OCI-LY1 (cell line): Measurements from ENCODE around the gene SHC1.

Experiments
- EZH2 ChIP-seq: fragments of 200-600 bp; sonication (generic), shearing (Covaris generic); IDR thresholded peaks from 2 replicates; pipeline ENCODE4 v1.8.0; 2017; ENCODE audit warnings: borderline replicate concordance, mixed run types, mild to moderate bottlenecking, antibody characterized with exemption, low read length, moderate library complexity, mixed read lengths
- TF ChIP-seq, protein P1 (sequence below): fragments of 200-600 bp; sonication (generic), shearing (Covaris generic); IDR thresholded peaks from 2 replicates; pipeline ENCODE4 v1.5.1; 2017; ENCODE audit warnings: mild to moderate bottlenecking, antibody characterized with exemption, low read length, moderate library complexity, mixed read lengths

DNA sequence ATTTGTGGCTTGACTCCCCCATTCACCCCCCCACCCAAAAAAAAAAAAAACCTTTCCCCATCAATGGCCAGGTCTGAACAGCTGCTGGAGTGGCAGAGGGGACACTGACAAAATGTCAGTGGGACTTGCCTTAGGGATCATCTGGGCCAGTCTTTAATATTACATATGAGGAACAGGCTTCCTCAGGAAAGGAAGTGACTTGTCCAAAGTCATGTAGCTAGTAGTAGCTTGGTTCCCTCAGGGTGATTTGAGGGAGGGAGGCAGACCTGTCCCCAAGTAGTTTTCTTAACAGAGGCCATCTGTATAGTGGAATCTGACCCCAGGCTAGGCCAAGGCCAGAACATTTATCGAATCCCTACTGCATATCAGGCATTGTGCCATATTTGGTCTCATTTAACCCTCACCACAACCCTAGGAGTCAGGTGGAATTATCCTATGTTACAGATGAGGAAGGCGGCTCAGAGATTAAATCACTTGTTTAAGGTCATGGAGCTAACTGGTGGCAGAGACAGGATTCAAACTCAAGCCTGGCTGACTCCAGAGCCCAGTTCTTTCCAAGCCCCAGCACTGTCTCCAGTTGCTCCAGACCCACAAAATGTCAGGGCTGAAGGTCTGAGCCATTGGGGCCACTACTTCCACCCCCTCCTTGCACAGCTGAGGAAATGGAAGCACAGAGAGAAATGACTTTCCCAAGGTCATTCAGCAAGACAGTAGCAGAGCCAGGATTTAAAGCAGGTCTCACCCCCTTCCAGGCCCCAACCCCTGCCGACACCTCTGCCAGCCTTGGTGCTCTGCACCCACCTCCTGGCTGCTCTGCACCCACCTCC, 42.4 kb upstream of the SHC1 start:
- TF ChIP-seq, protein P1, sequence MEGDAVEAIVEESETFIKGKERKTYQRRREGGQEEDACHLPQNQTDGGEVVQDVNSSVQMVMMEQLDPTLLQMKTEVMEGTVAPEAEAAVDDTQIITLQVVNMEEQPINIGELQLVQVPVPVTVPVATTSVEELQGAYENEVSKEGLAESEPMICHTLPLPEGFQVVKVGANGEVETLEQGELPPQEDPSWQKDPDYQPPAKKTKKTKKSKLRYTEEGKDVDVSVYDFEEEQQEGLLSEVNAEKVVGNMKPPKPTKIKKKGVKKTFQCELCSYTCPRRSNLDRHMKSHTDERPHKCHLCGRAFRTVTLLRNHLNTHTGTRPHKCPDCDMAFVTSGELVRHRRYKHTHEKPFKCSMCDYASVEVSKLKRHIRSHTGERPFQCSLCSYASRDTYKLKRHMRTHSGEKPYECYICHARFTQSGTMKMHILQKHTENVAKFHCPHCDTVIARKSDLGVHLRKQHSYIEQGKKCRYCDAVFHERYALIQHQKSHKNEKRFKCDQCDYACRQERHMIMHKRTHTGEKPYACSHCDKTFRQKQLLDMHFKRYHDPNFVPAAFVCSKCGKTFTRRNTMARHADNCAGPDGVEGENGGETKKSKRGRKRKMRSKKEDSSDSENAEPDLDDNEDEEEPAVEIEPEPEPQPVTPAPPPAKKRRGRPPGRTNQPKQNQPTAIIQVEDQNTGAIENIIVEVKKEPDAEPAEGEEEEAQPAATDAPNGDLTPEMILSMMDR: no peak
- no peak for TF ChIP-seq EZH2
